Measurements from ENCODE around the gene GPR152. TPM values are rescaled to one million over a fixed set of nuclear protein-coding genes. Genes with fewer than 3 reads are reported as not detected.

Gene GPR152
- polyA plus RNA-seq, 2 of the 4 experiments (the other 2 are of a cell fraction), result not detected

DNA sequence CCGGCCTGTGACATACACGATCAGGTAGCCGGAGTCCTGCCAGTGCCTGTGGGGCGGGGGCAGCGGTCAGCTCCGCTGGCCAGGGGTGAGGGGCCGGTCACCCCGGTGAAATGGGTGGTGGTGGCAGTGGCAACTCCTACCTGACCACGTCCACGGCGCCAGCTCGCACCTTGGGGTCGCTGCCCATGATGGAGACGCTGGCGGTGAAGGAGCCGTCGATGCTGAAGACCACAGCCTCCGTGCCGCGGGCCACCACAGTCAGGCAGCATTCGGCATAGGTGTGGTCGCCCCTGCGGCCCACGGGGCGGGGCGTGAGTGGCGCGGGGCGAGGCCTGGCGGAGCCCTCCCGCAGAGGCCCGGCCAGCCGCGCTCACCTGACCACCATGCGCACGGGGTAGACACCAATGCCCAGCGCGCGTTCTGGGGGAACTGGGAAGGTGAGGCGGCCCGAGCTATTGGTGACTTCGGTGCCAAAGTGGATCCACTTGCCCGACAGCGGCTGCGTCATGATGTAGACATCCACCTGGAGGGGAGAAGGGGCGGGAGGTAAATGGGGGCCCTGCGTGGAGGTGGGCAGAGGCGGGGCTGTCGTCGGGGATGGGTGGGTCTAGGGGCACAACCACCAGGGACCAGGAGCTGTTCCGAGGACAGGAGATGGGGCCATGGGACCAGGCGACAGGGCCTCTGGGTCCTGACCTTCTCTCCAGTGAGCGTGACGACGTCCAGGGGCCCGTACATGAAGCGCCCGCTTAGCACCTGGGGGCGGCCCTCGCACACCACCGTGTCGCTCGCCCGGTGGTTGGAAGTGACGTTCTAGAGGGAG is 41.2 kb upstream of the GPR152 start (continued):
- TF ChIP-seq, protein P1, sequence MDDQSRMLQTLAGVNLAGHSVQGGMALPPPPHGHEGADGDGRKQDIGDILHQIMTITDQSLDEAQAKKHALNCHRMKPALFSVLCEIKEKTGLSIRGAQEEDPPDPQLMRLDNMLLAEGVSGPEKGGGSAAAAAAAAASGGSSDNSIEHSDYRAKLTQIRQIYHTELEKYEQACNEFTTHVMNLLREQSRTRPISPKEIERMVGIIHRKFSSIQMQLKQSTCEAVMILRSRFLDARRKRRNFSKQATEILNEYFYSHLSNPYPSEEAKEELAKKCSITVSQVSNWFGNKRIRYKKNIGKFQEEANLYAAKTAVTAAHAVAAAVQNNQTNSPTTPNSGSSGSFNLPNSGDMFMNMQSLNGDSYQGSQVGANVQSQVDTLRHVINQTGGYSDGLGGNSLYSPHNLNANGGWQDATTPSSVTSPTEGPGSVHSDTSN (IDR thresholded peaks at IDR 0.05), result no peak
- TF ChIP-seq NR3C1 (IDR thresholded peaks at IDR 0.05), result no peak

DNA sequence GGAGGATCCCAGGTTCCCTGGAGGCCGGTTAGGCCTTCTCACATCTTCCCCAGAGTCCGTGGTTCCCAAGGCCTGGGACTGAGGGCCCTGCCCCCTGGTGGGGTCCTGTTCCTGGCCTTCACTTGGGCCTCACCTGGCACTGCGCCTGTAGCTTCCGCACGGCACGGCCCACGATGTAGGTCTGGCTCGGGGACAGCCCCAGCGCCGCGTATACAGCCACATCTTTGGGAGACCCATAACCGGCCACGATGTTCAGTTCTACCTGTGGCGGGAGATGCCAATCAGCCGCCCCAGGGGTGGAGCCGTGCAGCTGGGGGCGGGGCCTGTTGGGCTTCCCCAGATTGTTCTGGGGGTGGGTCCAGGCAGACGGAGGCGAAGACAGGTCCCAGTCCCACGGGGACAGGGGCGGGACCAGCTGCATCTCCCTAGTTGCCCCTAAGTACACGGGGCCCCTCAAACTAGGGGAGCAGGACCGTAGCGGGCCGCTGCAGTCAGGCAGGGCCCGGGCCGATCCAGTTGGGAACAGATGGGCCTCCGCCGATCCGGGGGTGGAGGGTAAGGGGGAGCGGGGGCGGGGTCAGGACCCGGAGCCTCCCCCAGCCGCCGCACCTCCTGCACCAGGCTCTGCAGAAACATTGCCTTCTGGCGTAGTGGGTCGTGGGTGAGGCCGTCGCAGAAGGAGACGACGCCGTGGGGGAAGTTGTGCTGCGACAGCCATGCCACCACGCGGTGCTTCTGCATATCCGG is 40.4 kb upstream of the GPR152 start:
- no peak overlapping the region for H3K27ac ChIP-seq
- no peaks in the 10 kb centered on the region for H3K9me3 ChIP-seq
- 95% methylated on average over 18 of the region's 46 CpGs for WGBS (ENCODE audit: missing lambda C conversion rate)
- CTCF ChIA-PET, result interaction anchor here (0.9 to 2.8 kb wide), 6 partner anchors 10 to 230 kb away, joined by 3 to 10 read pairs (median 4); partner anchors contain the start of genes AIP and PPP1CA
- ATAC-seq (peak in 1 of 2 experiments; percentile 10; a peak in 3 of 6 replicates), DNase-seq (ENCODE audit: low read depth in 1 of 2, low spot score in 1 of 2) (no peak), FAIRE-seq (no peak)
- no peak overlapping the region for H3K4me2 ChIP-seq
- no peaks in the 10 kb centered on the region for H3K4me1 ChIP-seq
- no peak overlapping the region for H3K4me3 ChIP-seq
- TF ChIP-seq HEYL (CRISPR knock-in tag; IDR thresholded peaks at IDR 0.05) (no peak), ESRRA (IDR thresholded peaks at IDR 0.05; ENCODE audit: borderline replicate concordance, low read length) (no peak), POLR2AphosphoS2 (conservative IDR thresholded peaks at IDR 0.05; ENCODE audit: low read length) (no peak), HOXA7 (CRISPR knock-in tag; IDR thresholded peaks at IDR 0.05) (no peak), NFE2L2 (conservative IDR thresholded peaks at IDR 0.05; ENCODE audit: low read length) (no peak), JUNB (IDR thresholded peaks at IDR 0.05) (no peak), FOXS1 (CRISPR knock-in tag; IDR thresholded peaks at IDR 0.05) (no peak), TP53 (CRISPR knock-in tag; IDR thresholded peaks at IDR 0.05) (no peak)
- TF ChIP-seq, protein P2, sequence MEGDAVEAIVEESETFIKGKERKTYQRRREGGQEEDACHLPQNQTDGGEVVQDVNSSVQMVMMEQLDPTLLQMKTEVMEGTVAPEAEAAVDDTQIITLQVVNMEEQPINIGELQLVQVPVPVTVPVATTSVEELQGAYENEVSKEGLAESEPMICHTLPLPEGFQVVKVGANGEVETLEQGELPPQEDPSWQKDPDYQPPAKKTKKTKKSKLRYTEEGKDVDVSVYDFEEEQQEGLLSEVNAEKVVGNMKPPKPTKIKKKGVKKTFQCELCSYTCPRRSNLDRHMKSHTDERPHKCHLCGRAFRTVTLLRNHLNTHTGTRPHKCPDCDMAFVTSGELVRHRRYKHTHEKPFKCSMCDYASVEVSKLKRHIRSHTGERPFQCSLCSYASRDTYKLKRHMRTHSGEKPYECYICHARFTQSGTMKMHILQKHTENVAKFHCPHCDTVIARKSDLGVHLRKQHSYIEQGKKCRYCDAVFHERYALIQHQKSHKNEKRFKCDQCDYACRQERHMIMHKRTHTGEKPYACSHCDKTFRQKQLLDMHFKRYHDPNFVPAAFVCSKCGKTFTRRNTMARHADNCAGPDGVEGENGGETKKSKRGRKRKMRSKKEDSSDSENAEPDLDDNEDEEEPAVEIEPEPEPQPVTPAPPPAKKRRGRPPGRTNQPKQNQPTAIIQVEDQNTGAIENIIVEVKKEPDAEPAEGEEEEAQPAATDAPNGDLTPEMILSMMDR (IDR thresholded peaks at IDR 0.05), result no peak
- TF ChIP-seq, protein P3, sequence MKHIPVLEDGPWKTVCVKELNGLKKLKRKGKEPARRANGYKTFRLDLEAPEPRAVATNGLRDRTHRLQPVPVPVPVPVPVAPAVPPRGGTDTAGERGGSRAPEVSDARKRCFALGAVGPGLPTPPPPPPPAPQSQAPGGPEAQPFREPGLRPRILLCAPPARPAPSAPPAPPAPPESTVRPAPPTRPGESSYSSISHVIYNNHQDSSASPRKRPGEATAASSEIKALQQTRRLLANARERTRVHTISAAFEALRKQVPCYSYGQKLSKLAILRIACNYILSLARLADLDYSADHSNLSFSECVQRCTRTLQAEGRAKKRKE (CRISPR knock-in tag; IDR thresholded peaks at IDR 0.05; ENCODE audit: low read depth), result no peak
- TF ChIP-seq, protein P4, sequence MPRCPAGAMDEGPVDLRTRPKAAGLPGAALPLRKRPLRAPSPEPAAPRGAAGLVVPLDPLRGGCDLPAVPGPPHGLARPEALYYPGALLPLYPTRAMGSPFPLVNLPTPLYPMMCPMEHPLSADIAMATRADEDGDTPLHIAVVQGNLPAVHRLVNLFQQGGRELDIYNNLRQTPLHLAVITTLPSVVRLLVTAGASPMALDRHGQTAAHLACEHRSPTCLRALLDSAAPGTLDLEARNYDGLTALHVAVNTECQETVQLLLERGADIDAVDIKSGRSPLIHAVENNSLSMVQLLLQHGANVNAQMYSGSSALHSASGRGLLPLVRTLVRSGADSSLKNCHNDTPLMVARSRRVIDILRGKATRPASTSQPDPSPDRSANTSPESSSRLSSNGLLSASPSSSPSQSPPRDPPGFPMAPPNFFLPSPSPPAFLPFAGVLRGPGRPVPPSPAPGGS (IDR thresholded peaks at IDR 0.05), result no peak
- POLR2A ChIA-PET, result interaction anchor here (0.7 kb wide), 1 partner anchor 10 kb away, joined by 3 read pairs; the partner anchor contains the start of gene AIP

DNA sequence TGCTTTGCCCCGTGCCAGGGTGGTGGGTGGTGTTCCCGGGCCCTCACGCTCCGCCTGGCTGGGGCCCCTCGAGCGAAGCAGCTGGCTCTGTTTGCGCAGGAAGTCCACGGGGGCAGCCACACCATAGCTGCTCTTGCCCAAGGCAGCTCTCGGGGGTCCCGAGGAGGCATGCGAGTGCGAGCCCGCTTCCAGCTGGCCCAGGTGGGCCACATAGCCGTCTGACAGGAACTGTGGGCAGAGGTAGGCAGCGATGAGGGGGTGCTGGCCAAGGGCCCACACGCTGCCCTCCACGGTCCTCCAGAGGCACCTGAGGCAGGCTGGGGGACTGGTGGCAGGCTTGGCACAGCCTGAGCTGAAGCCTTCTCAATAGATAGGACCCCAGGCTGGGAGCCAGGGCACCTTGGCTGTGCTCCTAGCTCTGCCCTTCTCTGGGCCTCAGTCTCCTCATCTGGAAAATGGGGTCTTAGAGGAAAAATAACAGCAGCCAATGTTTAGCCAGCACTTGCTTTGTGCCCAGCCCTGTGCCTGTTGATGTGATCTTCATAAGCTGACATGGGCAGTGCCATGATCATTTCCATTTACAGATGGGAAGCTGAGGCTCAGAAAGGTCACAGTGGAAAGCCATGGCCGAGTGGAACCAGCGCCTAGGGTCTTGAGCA is 39.7 kb upstream of the GPR152 start:
- POLR2A ChIA-PET, result interaction anchor here (0.7 to 1.3 kb wide), 2 partner anchors 9 kb away, joined by 3 to 5 read pairs; partner anchors contain the start of gene AIP
- CTCF ChIA-PET, result interaction anchor here (0.7 to 2.8 kb wide), 10 partner anchors 9 to 229 kb away, joined by 3 to 10 read pairs (median 3); partner anchors contain the start of genes AIP, GSTP1, PPP1CA and TMEM134

More for the DNA sequence above, 39.7 kb upstream of the GPR152 start:
- Histone ChIP-seq H3K27ac (no peak overlapping the region), H3K9me3 (no peaks in the 10 kb centered on the region), H3K4me3 (no peak overlapping the region), H3K4me1 (no peaks in the 10 kb centered on the region), H3K4me2 (no peak overlapping the region)
- ATAC-seq, result no peak
- WGBS (ENCODE audit: missing lambda C conversion rate), result 92% methylated on average over 15 of the region's 19 CpGs
- DNase-seq (ENCODE audit: low read depth in 1 of 2, low spot score in 1 of 2), result no peak
- TF ChIP-seq KDM1A (IDR thresholded peaks at IDR 0.05; ENCODE audit: low read depth) (peak; percentile 70; the same call in 1 of the 2 replicates), NPAS2 (CRISPR knock-in tag; IDR thresholded peaks at IDR 0.05; ENCODE audit: borderline replicate concordance) (no peak), SMC3 (IDR thresholded peaks at IDR 0.05) (no peak)
- no peak for FAIRE-seq

Measured in A549 (cell line).